NB4 (cell line): ENCODE measurements around the gene ARHGEF4.

ENCODE experiments used
- DNase-seq: peaks from one replicate; pipeline ENCODE4 v3.0.0; 2010; ENCODE audit warnings: low read depth
- H3K4me3 ChIP-seq: one replicate; pipeline ENCODE4 v1.5.1; 2011; ENCODE audit warnings: mild to moderate bottlenecking, low read depth, low read length, moderate library complexity
- CTCF ChIP-seq: IDR thresholded peaks from one replicate; pipeline ENCODE4 v1.5.1; 2012; ENCODE audit warnings: low read depth, low read length
- MAX ChIP-seq: IDR thresholded peaks from 2 replicates; pipeline ENCODE4 v1.6.1; 2011; ENCODE audit warnings: low read depth, low read length
- MYC ChIP-seq: IDR thresholded peaks from 2 replicates; pipeline ENCODE4 v1.6.1; 2011; ENCODE audit warnings: low read depth, low read length
- POLR2A ChIP-seq: IDR thresholded peaks from 2 replicates; pipeline ENCODE4 v1.6.1; 2011; ENCODE audit warnings: mild to moderate bottlenecking; ENCODE audit not compliant: insufficient read length; ENCODE audit errors: extremely low read depth

Gene ARHGEF4

GRCh38 chr2:130845505-130846085 lies 8.9 kb downstream of the ARHGEF4 start:
- no peak for TF ChIP-seq MAX
- TF ChIP-seq MYC = no peak
- no peak for TF ChIP-seq POLR2A
- no peak for TF ChIP-seq CTCF
- no peak for DNase-seq
- H3K4me3 ChIP-seq = no peak overlapping the region

GRCh38 chr2:130846233-130846632 lies 9.5 kb downstream of the ARHGEF4 start:
- DNase-seq = no peak
- TF ChIP-seq POLR2A (no peak), MYC (no peak), MAX (no peak), CTCF (no peak)
- no peak overlapping the region for H3K4me3 ChIP-seq

- DNase-seq = no peak
- no peak for TF ChIP-seq MAX
- TF ChIP-seq MYC = no peak
- TF ChIP-seq CTCF = no peak
- no peak for TF ChIP-seq POLR2A
These were observed 10.1 kb downstream of the ARHGEF4 start for GRCh38 chr2:130846686-130847375.

GRCh38 chr2:130847776-130848525 lies 11.2 kb downstream of the ARHGEF4 start:
- TF ChIP-seq CTCF (no peak), MYC (no peak), POLR2A (no peak), MAX (no peak)
- no peak for DNase-seq
- H3K4me3 ChIP-seq = no peak overlapping the region

More at GRCh38 chr2:130846686-130847375, 10.1 kb downstream of the ARHGEF4 start:
- H3K4me3 ChIP-seq = no peak overlapping the region

GRCh38 chr2:130848526-130849210 lies 12.0 kb downstream of the ARHGEF4 start:
- no peak for DNase-seq
- H3K4me3 ChIP-seq = no peak overlapping the region
- TF ChIP-seq MAX = no peak
- TF ChIP-seq CTCF = no peak
- no peak for TF ChIP-seq MYC
- no peak for TF ChIP-seq POLR2A
